GM21723 (cell line): ENCODE data around the gene LRG1.
"Not testable (repeated sequence)": the region's sequence is repeated elsewhere in the genome, so short reads cannot be mapped to it uniquely, and the experiment has no call there.

ENCODE experiments used
- ATAC-seq: cut with Tn5 transposase; IDR thresholded peaks from one replicate; pipeline ENCODE4 v1.9.1; 2021; ENCODE audit warnings: mild to moderate bottlenecking, moderate library complexity; ENCODE audit not compliant: unreplicated experiment

The LRG1 gene

DNA sequence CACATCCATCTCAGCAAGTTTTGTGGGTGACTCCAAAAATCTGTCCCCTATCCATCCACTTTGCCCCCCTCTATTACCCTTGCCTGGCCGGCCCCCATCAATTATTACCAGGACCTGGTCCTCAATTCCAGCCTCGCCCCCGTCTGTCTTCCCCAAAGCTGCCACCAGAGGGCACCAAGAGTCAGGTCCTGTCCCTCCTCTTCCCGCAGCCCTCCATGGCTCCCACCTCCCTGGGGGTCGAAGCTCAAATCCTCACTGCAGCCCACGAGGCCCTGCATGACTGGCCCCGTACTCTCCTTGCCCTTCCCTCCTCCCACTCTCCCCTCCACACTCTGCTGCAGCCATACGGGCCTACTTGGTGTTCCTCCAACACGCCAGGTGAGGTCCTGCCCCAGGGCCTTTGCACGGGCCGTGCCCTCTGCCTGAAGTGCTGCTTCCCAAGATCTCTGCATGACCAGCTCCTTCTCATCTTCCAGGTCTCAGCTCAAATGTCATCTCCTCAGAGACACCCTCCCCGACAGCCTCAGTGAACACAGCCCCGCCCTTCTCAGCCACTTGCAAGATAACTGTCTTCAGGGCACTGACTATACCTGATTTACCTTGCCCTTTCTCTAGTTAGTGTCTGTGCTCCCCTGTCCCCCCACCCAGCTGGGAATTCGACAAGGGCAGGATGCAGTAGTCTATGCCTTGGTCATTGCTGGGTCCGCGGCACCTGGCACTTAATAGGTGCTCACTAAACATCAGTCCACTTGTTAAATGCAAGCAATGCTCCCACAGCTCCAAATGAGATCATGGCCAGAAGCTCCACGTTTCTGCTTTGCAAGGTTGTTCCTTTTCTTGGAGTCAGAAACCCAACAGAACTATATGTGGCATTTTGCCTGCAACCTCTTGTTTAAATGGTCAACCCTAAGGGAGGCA, 36.4 kb upstream of the LRG1 start:
- ATAC-seq, result no peak

DNA sequence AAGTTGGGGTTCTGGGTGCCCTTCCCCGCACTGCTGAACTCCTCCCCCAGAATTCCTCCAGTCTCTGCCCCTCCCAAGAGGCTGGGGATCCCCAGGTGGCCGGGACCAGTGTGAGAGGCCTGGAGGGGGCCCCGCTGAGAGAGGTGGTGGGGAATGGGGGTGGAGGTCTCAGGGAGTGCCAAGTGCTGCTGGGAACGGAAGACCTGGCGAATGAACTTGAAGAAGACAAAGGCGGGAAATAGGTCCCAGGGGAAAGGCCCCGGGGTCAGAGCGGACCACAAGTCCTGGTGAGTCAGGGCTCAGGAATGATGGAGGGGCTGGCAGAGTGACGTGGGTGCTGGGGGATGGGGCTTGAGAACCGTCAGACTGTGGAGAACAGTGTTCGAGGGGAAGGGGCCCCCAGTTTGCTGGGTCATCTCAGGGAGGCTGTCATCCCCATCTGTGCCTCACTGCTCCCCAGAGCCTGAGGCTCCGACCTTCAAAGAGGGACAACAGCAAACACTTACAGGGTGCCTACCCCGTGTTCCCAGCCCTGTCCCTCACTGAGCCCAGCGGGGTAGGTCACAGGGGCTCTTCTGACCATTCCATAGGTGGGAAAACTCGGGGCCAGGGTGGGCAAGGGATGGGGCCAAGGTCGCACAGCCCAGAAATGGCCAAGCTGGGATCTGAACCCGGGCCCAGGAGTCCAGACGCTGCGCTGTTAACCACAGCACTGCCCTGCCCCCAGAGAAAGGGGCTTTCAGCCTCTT, 35.6 kb upstream of the LRG1 start:
- no peak for ATAC-seq

DNA sequence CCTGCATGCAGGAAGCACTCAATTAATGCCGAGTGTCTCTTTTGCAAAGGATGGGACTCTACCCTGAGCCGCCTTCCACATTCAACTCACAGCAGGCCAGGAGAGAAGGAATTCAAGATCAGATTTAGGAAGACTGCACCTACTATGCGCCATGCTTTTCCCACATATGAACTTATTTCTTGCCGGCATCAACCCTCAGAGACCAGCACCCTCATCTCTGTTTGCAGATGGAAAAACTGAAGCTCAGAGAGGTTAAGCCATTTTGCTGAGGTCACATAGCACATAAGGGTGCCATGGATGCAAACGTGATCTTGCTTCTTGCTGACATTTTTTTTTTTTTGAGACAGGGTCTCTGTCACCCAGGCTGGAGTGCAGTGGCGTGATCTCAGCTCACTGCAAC, 33.8 kb upstream of the LRG1 start:
- no peak for ATAC-seq

DNA sequence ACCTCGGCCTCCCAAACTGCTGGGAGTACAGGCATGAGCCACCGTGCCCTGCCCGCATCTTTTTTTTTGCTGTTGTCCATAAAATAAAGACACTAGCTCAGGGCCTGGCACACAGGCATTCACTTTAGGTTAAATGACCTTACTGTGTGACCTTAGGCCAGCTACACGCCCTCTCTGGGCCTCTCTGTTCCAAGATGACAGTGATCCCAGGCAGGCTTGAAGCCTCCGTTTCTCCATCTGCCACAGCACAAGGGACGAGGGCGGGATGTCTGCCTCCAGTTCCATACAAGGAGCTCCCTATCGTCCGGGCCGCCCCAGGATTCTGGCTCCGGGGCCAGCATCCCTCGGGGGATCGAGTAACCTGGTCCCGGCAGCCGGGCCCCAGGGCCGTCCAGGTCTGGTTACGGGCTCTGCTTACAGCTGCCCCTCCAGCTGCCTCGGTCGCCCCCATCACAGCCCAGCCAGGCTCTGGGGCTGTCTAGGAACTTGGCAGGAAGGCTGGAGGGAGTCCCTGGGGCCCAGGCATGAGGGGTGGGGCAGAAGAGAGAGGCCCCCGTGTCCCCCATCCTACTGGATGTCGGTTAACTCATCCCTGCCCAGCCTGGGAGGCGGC, 31.6 kb upstream of the LRG1 start:
- ATAC-seq, result no peak

DNA sequence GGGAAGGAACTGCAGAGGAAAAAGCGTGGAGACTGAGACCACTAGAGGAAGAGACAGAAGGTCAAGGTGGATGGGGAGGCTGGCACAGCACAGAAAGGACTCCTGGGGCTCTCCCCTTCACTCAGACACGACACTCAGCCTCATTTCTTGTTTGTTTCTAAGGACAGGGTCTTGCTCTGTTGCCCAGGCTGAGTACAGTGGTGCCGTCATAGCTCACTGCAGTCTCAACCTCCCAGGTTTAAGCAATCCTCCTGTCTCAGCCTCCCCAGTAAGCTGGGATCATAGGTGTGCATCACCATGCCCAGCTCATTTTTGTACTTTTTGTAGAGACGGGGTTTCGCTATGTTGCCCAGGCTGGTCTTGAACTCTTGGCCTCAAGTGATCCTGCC, 31.1 kb upstream of the LRG1 start:
- no peak for ATAC-seq

DNA sequence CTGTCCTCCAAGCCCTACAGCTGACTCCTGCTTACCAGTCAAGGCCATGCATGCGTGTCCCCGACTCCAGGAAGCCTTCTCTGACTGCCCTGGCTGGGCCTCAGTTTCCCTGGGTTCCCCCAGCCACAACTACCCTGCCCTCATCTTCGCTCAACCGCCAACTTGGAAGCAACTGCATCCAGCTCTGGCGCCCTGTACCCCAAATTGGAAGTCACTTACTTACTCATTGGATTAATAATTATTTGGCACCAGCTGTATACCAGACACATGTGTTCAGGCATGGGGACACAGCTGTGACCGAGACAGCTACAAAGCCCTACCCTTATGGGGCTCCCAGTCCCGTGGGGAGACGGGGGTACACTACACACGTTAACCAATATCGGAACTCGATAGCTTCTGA, 30.6 kb upstream of the LRG1 start:
- ATAC-seq, result no peak

DNA sequence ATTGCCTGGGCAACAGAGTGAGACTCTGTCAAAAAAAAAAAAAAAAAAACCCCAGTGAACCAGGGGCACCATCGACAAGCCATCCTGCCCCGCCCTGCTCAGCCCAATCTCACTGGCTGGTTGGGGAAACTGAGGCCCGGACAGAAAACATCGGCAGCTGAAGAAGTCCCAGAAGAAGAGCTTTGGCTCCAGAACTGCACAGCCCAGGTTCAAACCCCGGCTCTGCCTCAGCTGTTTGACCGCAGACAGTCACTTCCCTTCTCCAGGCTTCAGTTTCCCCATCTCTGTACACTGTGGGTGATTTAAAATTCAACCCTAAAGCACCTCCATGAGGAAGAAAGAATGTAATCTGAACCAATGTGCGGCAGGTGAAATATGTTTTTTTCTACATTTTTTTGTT, 29.1 kb upstream of the LRG1 start:
- ATAC-seq, result no peak

DNA sequence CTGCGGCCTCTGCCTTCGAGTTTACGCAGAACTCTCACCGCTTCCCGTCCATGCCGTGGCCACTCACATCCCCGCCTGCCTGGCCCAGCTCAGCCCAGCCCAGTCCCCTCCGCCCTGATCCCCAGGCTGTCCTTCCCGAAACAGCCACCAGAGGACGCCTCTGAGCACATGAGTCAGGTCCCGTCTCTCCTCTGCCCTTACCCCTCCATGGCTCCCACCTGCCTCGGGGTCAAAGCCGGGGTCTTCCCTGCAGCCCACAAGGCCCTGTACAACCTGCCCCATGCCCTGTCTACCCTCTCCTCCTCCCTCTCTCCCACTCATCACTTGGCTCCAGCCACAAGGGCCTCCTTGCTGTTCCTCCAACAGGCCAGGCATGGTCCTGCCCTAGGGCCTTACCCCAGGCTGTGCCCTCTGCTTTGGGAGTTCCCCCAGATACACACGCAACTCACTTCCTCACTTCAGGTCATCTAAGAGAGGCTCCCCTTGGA, 27.8 kb upstream of the LRG1 start:
- no peak for ATAC-seq

DNA sequence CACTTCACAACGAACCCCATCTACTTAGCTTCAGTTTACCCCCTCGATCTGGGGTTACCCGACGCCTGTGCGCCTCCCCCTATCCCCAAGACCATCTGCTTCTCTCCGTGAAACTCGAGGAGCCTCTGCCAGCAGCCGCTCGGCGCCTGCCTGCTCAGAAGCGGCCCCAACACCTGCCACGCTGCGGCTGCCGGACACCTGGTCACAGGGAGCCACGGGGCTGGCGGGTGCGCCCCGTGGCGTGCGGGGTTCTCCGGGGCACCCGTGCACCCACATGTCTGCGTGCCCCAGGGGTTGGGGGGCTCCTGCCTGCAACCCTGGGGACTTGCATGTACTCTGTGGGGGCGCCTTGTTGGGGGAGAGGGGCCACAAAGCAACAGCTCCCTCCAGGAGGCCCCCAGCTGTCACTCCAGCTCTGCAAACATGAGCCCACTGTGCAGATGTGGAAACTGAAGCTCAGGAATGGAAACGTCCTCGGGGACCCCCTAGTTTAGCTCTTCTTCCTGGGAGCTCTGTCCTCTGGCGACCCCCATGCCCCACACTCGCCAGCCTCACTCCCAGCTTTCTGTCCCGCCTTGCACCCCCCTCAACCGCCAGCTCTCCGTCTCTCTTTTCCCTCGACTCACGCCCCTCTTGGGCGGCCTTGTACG, 26.7 kb upstream of the LRG1 start:
- ATAC-seq, result no peak

DNA sequence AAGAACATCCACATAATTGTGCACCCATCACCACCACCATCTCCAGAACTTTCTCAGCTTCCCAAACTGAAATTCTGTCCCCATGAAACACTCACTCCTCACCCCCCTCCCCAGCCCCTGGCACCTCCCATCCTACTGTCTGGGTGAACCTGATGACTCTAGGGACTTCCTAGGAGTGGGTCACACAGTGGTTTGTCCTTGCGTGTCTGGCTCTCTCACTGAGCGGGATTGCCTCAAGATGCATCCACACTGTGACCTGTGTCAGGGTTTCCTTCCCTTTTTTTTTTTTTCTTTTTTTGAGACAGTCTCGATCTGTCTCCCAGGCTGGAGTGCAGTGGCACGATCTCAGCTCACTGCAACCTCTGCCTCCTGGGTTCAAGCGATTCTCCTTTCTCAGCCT, 23.7 kb upstream of the LRG1 start:
- ATAC-seq, result not testable (repeated sequence)

DNA sequence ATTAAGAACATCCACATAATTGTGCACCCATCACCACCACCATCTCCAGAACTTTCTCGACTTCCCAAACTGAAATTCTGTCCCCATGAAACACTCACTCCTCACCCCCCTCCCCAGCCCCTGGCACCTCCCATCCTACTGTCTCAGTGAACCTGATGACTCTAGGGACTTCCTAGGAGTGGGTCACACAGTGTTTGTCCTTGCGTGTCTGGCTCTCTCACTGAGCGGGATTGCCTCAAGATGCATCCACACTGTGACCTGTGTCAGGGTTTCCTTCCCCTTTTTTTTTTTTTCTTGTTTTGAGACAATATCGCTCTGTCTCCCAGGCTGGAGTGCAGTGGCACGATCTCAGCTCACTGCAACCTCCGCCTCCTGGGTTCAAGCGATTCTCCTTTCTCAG, 22.2 kb upstream of the LRG1 start:
- ATAC-seq, result not testable (repeated sequence)

DNA sequence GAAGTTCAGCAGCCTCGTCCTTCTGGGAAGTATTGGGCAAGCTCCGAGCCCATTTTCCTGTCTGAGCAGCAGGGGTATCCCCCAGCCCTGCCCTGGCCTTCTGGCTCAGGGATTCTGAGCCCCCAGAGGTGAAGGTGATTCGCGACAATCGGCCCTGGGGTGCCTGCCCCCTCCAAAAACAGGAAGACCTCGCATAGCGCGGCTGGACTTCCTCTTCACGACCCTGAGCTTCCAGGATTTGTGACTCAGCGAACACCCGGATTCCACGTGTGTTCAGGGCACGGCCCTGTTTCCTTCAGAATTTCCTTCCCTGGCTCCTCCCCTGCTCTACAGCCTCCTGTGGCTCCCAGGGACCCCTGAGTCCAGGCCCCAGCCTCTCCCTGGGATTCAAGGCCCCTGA, 19.7 kb upstream of the LRG1 start, which contains the start of gene SEMA6B:
SEMA6B (minus strand) TSS at position 116 of the 400 bp plus-strand sequence. CDS start 1,227 bp downstream, outside the sequence.
- no peak for ATAC-seq

DNA sequence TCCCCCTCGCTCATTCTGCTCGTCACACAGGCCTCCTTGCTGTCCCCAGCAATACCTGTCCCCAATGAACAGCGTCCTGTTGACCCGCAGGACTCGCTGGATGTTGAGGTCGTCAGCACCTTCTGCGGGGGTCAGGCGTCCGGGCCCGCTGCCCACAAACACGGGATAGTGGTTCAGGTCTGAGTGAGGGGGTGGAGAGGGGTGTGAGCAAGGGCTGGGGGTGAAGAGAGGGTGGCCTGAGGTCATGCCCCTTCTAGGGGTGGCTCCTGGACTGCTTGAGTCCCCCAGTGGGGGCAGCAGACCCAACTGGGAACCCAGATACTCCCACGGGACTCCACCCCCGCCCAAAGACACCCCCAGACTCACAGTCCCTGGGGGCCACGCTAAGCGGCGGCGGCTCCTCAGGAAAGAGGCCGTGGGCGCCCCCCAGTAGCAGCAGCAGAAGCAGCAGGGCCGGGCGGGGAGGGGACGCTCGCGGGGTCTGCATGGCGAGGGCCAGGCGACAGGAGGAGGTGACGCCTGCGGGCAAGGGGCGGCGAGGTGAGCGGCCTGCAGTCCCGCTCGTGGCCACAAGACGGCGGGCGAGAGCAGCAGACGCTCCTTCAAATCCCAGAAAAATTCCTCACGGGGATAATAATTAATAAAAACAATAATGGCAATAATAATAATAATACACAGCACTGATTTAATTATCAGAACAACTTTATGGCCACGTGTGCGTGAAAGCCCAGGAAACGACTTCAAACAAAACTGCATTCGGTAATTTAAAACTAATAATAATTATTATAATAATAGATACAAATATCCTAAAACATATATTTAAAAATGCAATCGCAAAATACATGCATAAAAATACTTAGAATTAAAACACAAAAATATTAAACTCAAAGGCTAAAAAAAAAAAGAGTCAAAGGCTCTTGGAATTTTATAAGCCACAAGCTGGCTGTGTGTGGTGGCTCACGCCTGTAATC, 18.4 kb upstream of the LRG1 start:
- no peak for ATAC-seq

DNA sequence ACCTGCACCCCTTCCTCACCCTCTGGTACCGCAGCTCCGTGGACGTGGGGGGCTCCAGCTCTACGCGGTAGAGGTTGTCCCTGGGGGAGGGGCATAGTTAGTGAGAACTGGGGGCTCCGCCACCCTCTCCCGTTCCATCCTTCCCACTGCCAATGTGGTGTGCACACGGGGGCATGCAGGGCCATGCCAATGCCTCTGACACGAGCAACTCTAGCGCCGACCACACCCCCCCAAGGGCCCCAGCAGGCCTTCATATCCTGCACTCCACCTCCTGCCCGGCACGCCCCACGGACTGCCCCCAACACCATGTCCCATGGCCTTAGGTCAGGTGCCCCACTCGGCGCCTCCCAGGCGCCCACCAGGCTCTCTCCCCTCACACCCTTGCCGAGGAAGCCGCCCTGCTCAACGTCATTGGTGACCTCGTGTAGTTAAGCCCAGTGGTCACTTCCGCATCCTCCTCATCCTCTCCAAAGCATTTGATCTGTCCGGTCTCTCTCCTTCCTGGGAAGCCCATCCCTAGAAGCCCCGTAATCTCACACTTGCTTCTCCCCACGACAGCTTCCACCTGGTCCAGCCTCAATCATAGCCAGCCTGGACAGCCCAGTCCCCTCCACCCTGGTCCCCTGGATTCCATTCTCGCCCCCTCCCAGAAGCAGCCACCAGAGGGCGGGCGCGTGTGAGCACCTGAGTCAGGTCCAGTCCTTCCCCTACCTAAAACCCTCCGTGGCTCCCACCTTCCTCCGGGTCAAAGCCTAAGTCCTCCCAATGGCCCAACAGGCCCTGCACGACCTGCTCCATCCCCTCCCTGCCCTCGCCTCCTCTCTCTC, 17.5 kb upstream of the LRG1 start:
- ATAC-seq, result no peak

DNA sequence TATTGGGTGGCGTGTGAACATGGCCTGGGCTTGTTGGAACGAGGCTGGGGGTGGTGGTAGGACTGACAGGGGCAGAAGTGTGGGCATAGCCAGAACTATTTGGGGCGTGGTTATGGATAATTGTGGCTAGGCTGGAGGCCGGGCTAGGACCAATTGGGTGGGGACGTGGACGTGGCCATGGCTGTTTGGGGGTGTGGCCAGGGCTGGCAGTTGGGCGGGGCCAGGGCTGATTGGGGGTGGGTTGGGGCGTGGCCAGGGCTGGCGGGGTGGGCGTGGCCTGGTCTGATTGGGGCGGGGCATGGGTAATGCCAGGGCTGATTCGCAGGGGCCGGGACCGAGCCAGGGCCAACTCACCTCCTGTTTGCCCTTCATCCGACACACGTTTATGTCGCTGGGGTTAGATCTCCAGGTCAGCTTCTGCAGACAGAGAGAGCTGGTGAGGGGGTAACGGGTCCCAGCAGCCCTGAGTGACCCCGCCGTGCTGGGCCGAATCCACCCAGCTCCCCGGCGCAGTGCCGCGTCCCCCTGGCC, 16.8 kb upstream of the LRG1 start:
- ATAC-seq, result no peak

DNA sequence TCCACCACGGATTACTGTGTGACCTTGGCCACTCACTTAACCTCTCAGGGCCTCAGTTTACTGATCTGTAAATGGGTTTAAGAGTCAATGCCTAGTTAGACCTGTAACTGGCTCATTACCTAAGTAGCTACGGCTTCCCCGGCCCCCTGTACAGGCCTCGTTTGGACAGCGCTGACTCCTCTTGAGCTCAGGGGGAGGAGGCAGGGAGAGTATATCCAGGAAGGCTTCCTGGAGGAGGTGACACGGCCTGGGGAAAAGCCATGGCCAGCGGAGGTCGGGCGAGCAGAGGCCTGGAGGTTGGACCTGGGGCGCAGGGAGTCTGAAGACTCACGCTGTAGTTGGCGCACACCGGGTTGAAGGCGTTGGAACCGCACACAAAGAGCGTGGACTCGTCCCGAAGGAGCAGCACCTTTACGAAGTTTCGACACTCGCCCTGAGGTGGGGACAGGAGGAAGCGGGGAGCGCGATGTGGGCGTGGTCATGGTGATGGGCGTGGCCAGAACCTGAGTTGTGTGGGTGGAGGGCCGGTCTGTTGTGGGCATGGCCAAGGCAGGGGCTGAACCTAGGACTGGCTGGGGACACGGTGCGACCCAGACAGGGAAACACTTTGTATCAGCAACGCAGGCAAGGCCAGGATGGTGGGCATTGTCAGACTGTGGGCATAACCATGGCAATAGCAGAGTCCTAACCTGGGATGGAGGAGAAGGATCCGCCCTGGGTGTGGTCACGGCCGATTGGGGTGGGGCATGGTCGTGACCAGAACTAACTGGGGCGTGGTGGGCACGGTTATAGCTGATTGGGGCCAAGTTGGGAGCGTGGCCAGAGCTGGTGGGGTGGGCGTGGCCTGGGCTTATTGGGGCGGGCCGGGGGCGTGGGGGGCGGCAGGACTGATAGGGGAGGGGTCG, 16.1 kb upstream of the LRG1 start:
- no peak for ATAC-seq

DNA sequence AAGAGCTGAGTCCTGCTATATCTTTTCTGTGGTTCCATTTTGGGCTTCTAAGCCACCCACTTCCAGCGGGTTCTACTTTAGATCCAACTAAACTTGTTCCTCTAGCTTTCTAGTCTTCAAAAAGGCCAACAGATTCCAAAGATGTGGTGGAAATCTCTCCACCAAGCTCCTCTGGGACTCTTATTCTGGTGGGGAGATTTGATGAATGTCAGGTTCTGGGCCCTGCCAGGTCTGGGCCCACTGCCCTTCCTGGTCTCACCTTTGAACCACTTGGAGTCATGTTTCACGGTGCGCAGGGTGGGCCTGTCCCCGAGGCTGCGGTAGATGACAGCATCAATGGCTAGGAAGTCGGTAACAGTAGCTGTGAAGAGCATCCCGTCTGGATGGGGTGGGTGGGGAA, 14.9 kb upstream of the LRG1 start:
- ATAC-seq, result no peak

DNA sequence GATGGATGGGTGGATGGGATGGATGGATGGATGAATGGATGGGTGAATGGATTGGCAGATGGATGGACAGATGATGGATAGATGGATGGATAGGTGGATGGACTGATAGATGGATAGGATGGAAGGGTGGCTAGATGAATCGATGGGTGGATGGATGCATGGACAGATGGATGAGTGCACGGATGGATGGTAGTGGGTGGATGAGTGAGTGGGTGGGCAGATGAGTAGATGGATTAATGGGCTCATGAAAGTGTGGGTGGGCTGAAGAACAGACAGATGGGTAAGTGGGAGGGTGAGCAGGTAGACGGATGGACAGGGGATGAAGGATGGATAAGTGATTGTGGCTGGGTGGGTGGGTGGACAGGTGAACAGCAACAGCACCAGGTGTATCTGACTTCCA, 13.9 kb upstream of the LRG1 start:
- no peak for ATAC-seq
